GM23248 (cell line): ENCODE results near the gene ADK. TPM values are rescaled to one million over a fixed set of nuclear protein-coding genes. Genes with fewer than 3 reads are reported as not detected.
A peak's percentile ranks its signal among the peaks of the same experiment; 100 is the strongest.
"Not testable (repeated sequence)": the region's sequence is repeated elsewhere in the genome, so short reads cannot be mapped to it uniquely, and the experiment has no call there.

Source experiments
- DNase-seq: peaks from one replicate; pipeline ENCODE4 v3.0.0-alpha.2; 2015
- H2AFZ ChIP-seq: fragments of 200-600 bp; sonication (generic); 2 replicates; pipeline ENCODE4 v1.6.1; 2016; ENCODE audit warnings: antibody characterized with exemption
- H3F3A ChIP-seq: fragments of 200-600 bp; sonication (generic); 2 replicates; pipeline ENCODE4 v1.6.1; 2016; ENCODE audit warnings: mild to moderate bottlenecking, antibody characterized with exemption, mixed run types; ENCODE audit not compliant: insufficient read depth
- H3K27ac ChIP-seq: fragments of 200-600 bp; sonication (generic); 2 replicates; pipeline ENCODE4 v1.5.1; 2016; ENCODE audit warnings: mild to moderate bottlenecking
- H3K27me3 ChIP-seq: fragments of 200-600 bp; sonication (generic); replicated peaks from 2 replicates; pipeline ENCODE4 v1.6.1; 2016; ENCODE audit warnings: mild to moderate bottlenecking; ENCODE audit not compliant: insufficient read depth
- H3K36me3 ChIP-seq: fragments of 200-600 bp; sonication (generic); 2 replicates; pipeline ENCODE4 v1.6.1; 2016; ENCODE audit warnings: low read depth, mild to moderate bottlenecking
- H3K4me1 ChIP-seq: fragments of 200-600 bp; sonication (generic); 2 replicates; pipeline ENCODE4 v1.6.1; 2016; ENCODE audit warnings: mild to moderate bottlenecking; ENCODE audit not compliant: insufficient read depth
- H3K4me2 ChIP-seq: fragments of 200-600 bp; sonication (generic); one replicate; pipeline ENCODE4 v1.6.1; 2016; ENCODE audit warnings: mild to moderate bottlenecking; ENCODE audit not compliant: unreplicated experiment
- H3K4me3 ChIP-seq: fragments of 200-600 bp; sonication (generic); 2 replicates; pipeline ENCODE4 v1.5.1; 2016; ENCODE audit warnings: mild to moderate bottlenecking
- H3K79me2 ChIP-seq: fragments of 200-600 bp; sonication (generic); 2 replicates; pipeline ENCODE4 v1.6.1; 2016; ENCODE audit warnings: mild to moderate bottlenecking; ENCODE audit not compliant: insufficient read depth
- H3K9ac ChIP-seq: fragments of 200-600 bp; sonication (generic); 2 replicates; pipeline ENCODE4 v1.6.1; 2016; ENCODE audit warnings: mild to moderate bottlenecking
- H3K9me2 ChIP-seq: fragments of 200-600 bp; sonication (generic); 2 replicates; pipeline ENCODE4 v1.6.1; 2016; ENCODE audit warnings: mixed run types, mild to moderate bottlenecking, moderate library complexity; ENCODE audit not compliant: insufficient read depth
- H3K9me3 ChIP-seq: fragments of 200-600 bp; sonication (generic); one replicate; pipeline ENCODE4 v1.6.1; 2017; ENCODE audit warnings: low read depth
- H4K20me1 ChIP-seq: fragments of 200-600 bp; sonication (generic); 2 replicates; pipeline ENCODE4 v1.6.0; 2016; ENCODE audit not compliant: insufficient read depth
- EZH2 ChIP-seq: fragments of 200-600 bp; sonication (generic); IDR thresholded peaks from 2 replicates; pipeline ENCODE4 v1.6.1; 2018; ENCODE audit warnings: antibody characterized with exemption, mild to moderate bottlenecking; ENCODE audit not compliant: insufficient read depth, poor library complexity, severe bottlenecking
- EZH2phosphoT487 ChIP-seq: fragments of 200-600 bp; sonication (generic); IDR thresholded peaks from 2 replicates; pipeline ENCODE4 v1.6.1; 2018; ENCODE audit warnings: antibody characterized with exemption, moderate library complexity, mild to moderate bottlenecking, low read depth; ENCODE audit not compliant: insufficient read depth
- WGBS, 2 experiments: methylation state at CpG; one replicate each; pipeline ENCODE4 v1.1.6; 2015 to 2017; ENCODE audit warnings: low lambda C conversion rate in 2 of 2, low coverage in 1 of 2; ENCODE audit errors: missing lambda C conversion rate in 2 of 2; 5-methylcytosine and 5-hydroxymethylcytosine counted together
- in situ Hi-C: fragments of 300-500 bp; cut with MboI; formaldehyde crosslinking; loops from 2 replicates; pipeline ENCODE4 v1.15.0; 2020
- polyA plus RNA-seq: library from polyadenylated mRNA; unstranded; fragments of >200 nt; fragmentation: Nextera tagmentation; extraction: Ambion mirVana; gene quantifications from 2 replicates; pipeline ENCODE4 v1.2.1, GENCODE V29; 2016
- total RNA-seq: library from RNA; depleted of rRNA; stranded (reverse); fragments of >200 nt; shearing (Covaris generic); gene quantifications from 2 replicates; pipeline ENCODE4 v1.2.3, GENCODE V29; 2014

Gene ADK
- total and polyA plus RNA-seq, 2 experiments from 2014 or later = 43.7 to 75.1 TPM

- Histone ChIP-seq H3K4me1 (peaks cover 54% of the 10 kb centered on the region), H3K36me3 (no peaks in the 10 kb centered on the region), H3K4me2 (peak overlapping the region; percentile 89), H4K20me1 (no peaks in the 10 kb centered on the region), H3F3A (peaks cover 33% of the 10 kb centered on the region), H2AFZ (no peak overlapping the region), H3K27me3 (no peaks in the 10 kb centered on the region), H3K79me2 (peaks cover 68% of the 10 kb centered on the region), H3K9ac (0 out of 2 replicates have a peak overlapping the region, but pooled peaks have one; percentile 13), H3K9me2 (no peaks in the 10 kb centered on the region), H3K9me3 (no peaks in the 10 kb centered on the region), H3K27ac (peak overlapping the region; percentile 75), H3K4me3 (0 out of 2 replicates have a peak overlapping the region, but pooled peaks have one; percentile 23)
- TF ChIP-seq EZH2phosphoT487 = no peak
- TF ChIP-seq EZH2 = no peak
- DNase-seq = peak; percentile 57
- in situ Hi-C loops = no loop called here
- WGBS, 2 experiments = 59 to 67% methylated on average over 4 of the region's 4 CpGs
Observed at GRCh38 chr10:74292871-74293427, 141.9 kb downstream of the ADK start.

GRCh38 chr10:74293686-74294371, 142.8 kb downstream of the ADK start:
- peak overlapping the region; percentile 75 for H3K27ac ChIP-seq
- H3F3A ChIP-seq = peaks cover 33% of the 10 kb centered on the region
- peak overlapping the region; percentile 89 for H3K4me2 ChIP-seq
- peaks cover 62% of the 10 kb centered on the region for H3K79me2 ChIP-seq
- no peaks in the 10 kb centered on the region for H4K20me1 ChIP-seq
- no peaks in the 10 kb centered on the region for H3K9me2 ChIP-seq
- DNase-seq = peak; percentile 78
- no peaks in the 10 kb centered on the region for H3K9me3 ChIP-seq
- no peak overlapping the region for H2AFZ ChIP-seq
- H3K4me3 ChIP-seq = peak overlapping the region; percentile 23
- no peak for TF ChIP-seq EZH2
- H3K36me3 ChIP-seq = no peaks in the 10 kb centered on the region
- peaks cover 55% of the 10 kb centered on the region for H3K4me1 ChIP-seq
- in situ Hi-C loops = no loop called here
- H3K27me3 ChIP-seq = no peaks in the 10 kb centered on the region
- 25 to 27% methylated on average over 1 of the region's 1 CpG for WGBS, 2 experiments
- 0 out of 2 replicates have a peak overlapping the region, but pooled peaks have one; percentile 13 for H3K9ac ChIP-seq

- H3K79me2 ChIP-seq = peaks cover 37% of the 10 kb centered on the region
- peaks cover 29% of the 10 kb centered on the region for H3K4me1 ChIP-seq
- H3K9ac ChIP-seq = no peak overlapping the region
- H3K27me3 ChIP-seq = no peaks in the 10 kb centered on the region
- peaks cover 19% of the 10 kb centered on the region for H3F3A ChIP-seq
- no peaks in the 10 kb centered on the region for H4K20me1 ChIP-seq
- peak; percentile 50 for DNase-seq
- 55 to 57% methylated on average over 2 of the region's 2 CpGs for WGBS, 2 experiments
- H2AFZ ChIP-seq = no peak overlapping the region
- no peaks in the 10 kb centered on the region for H3K9me2 ChIP-seq
- H3K27ac ChIP-seq = no peak overlapping the region
- in situ Hi-C loops = no loop called here
- H3K9me3 ChIP-seq = no peaks in the 10 kb centered on the region
- no peak overlapping the region for H3K4me3 ChIP-seq
- no peaks in the 10 kb centered on the region for H3K36me3 ChIP-seq
- no peak for TF ChIP-seq EZH2phosphoT487
- TF ChIP-seq EZH2 = no peak
- H3K4me2 ChIP-seq = no peak overlapping the region
Observed at GRCh38 chr10:74297389-74298080, 146.5 kb downstream of the ADK start.

- H3K36me3 ChIP-seq, H4K20me1 ChIP-seq, DNase-seq, H3K27me3 ChIP-seq, H3K4me2 ChIP-seq, in situ Hi-C loops, H3K9ac ChIP-seq, H3K27ac ChIP-seq, H3K4me3 ChIP-seq, H3K9me3 ChIP-seq, H3K9me2 ChIP-seq, H2AFZ ChIP-seq, H3K4me1 ChIP-seq, H3F3A ChIP-seq: not testable (repeated sequence)
- 94 to 97% methylated on average over 2 of the region's 2 CpGs for WGBS, 2 experiments
- H3K79me2 ChIP-seq = peaks cover 33% of the 10 kb centered on the region
Observed at GRCh38 chr10:74300074-74300621, 149.1 kb downstream of the ADK start.
